Esophagus muscularis mucosa (tissue), 4 donors: ENCODE results near the gene CCDC186. TPM values are rescaled to one million over a fixed set of nuclear protein-coding genes. Genes with fewer than 3 reads are reported as not detected.

Source experiments
- DNase-seq: peaks from one replicate; pipeline ENCODE4 v3.0.0-alpha.2; 2017; ENCODE audit errors: extremely low spot score
- H3K27ac ChIP-seq, 4 donors: fragments of 200-600 bp; sonication (generic); replicated peaks in 1 of 4; 1 replicate in 3 of 4; 2 replicates in 1 of 4; pipeline ENCODE4 v1.5.1; 2016 to 2019; ENCODE audit warnings: mild to moderate bottlenecking in 1 of 4
- H3K27me3 ChIP-seq, 4 donors: fragments of 200-600 bp; sonication (generic); one replicate each; pipeline versions ENCODE4 v1.5.1 to v1.6.0; 2016 to 2019
- H3K36me3 ChIP-seq, 4 donors: fragments of 200-600 bp; sonication (generic); one replicate each; pipeline ENCODE4 v1.5.1; 2016 to 2019
- H3K4me1 ChIP-seq, 4 donors: fragments of 200-600 bp; sonication (generic); one replicate each; pipeline ENCODE4 v1.5.1; 2016 to 2019
- H3K4me3 ChIP-seq, 4 donors: fragments of 200-600 bp; sonication (generic); 1 replicate in 2 of 4; 2 replicates in 2 of 4; pipeline ENCODE4 v1.5.1; 2016 to 2019; ENCODE audit warnings: mild to moderate bottlenecking in 4 of 4, moderate library complexity in 1 of 4
- H3K9me3 ChIP-seq, 4 donors: fragments of 200-600 bp; sonication (generic); 1 replicate in 3 of 4; 2 replicates in 1 of 4; pipeline ENCODE4 v1.5.1; 2016 to 2019
- EP300 ChIP-seq: sonication (generic); formaldehyde crosslinking; IDR thresholded peaks from one replicate; pipeline ENCODE4 v1.6.1; 2017; ENCODE audit warnings: antibody characterized with exemption
- POLR2A ChIP-seq: fragments of 450-650 bp; IDR thresholded peaks from one replicate; pipeline ENCODE4 v1.6.1; 2017; ENCODE audit warnings: antibody characterized with exemption, moderate library complexity, mild to moderate bottlenecking, low read depth
- POLR2AphosphoS5 ChIP-seq, 2 donors: sonication (generic); formaldehyde crosslinking; IDR thresholded peaks; one replicate each; pipeline ENCODE4 v1.6.1; 2017; ENCODE audit warnings: antibody characterized with exemption in 2 of 2
- WGBS: methylation state at CpG from one replicate; pipeline ENCODE4 v1.1.5; 2018; 5-methylcytosine and 5-hydroxymethylcytosine counted together
- intact Hi-C: fragments of 100-400 bp; cut with DNase I; formaldehyde crosslinking; loops from one replicate; pipeline ENCODE4 v1.15.1; 2023
- total RNA-seq, 4 donors: library from RNA; depleted of rRNA; stranded (reverse); fragments of >200 nt; gene quantifications; one replicate each; pipeline versions ENCODE4 v1.1.0 to v1.2.1, GENCODE V29; 2016
- TF ChIP-seq, protein P1 (sequence below), 3 experiments: fragments of 200-600 bp in 2 of 3; fragments of 450-650 bp in 1 of 3; sonication (generic) in 2 of 3; IDR thresholded peaks; one replicate each; pipeline ENCODE4 v1.5.1; 2017 to 2019; ENCODE audit warnings: antibody characterized with exemption in 3 of 3, mild to moderate bottlenecking in 2 of 3, moderate library complexity in 1 of 3

CCDC186 gene
- total RNA-seq, 4 donors from 2014 or later = 13.8 to 25.7 (median 20.9) TPM

GRCh38 chr10:114174695-114175188, 739 bp upstream of the CCDC186 start:
- Histone ChIP-seq H3K27ac (peak overlapping the region; percentile 93 to 96 (median 94)), H3K27me3 (no peaks in the 10 kb centered on the region), H3K36me3 (no peaks in the 10 kb centered on the region), H3K9me3 (no peaks in the 10 kb centered on the region), H3K4me1 (peaks cover 0 to 27% (median 19%) of the 10 kb centered on the region in 4 donors), H3K4me3 (peak overlapping the region; percentile 87 to 99 (median 96))
- TF ChIP-seq POLR2A = no peak
- TF ChIP-seq, protein P1, sequence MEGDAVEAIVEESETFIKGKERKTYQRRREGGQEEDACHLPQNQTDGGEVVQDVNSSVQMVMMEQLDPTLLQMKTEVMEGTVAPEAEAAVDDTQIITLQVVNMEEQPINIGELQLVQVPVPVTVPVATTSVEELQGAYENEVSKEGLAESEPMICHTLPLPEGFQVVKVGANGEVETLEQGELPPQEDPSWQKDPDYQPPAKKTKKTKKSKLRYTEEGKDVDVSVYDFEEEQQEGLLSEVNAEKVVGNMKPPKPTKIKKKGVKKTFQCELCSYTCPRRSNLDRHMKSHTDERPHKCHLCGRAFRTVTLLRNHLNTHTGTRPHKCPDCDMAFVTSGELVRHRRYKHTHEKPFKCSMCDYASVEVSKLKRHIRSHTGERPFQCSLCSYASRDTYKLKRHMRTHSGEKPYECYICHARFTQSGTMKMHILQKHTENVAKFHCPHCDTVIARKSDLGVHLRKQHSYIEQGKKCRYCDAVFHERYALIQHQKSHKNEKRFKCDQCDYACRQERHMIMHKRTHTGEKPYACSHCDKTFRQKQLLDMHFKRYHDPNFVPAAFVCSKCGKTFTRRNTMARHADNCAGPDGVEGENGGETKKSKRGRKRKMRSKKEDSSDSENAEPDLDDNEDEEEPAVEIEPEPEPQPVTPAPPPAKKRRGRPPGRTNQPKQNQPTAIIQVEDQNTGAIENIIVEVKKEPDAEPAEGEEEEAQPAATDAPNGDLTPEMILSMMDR (IDR thresholded peaks at IDR 0.05) = no peak
- no peak for TF ChIP-seq EP300
- TF ChIP-seq POLR2AphosphoS5 (IDR thresholded peaks at IDR 0.05) = peak; percentile 30 to 42
- intact Hi-C loops = loop anchor here (5.0 kb wide), 1 partner anchor 317 kb away; no protein-coding TSS in a partner anchor
- peak; percentile 92 for DNase-seq
- 2% methylated on average over 19 of the region's 19 CpGs for WGBS

DNA sequence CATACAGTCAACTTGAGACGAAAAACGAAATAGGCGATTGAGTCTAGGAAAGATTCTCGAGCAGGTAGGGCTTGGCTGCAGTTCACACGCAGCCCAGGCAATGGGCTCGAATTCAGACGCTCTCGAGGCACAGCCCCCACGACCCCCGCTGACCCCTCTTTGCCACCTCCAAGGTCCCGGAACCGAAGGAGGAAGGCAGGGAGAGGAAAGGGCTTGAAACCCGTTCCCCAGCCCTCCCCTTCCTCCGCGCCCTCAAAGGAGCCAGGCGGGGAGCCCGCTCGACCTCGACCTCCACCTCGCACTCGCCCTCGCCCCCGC, 441 bp downstream of the CCDC186 start:
- Histone ChIP-seq H3K4me1 (peaks cover 0 to 27% (median 19%) of the 10 kb centered on the region in 4 donors), H3K36me3 (no peaks in the 10 kb centered on the region), H3K9me3 (peaks cover 0 to 8% (median 4%) of the 10 kb centered on the region in 4 donors), H3K27ac (peak overlapping the region; percentile 93 to 96 (median 94)), H3K27me3 (no peaks in the 10 kb centered on the region), H3K4me3 (peak overlapping the region; percentile 87 to 99 (median 96))
- under 1% methylated on average over 12 of the region's 23 CpGs for WGBS
- no peak for DNase-seq
- intact Hi-C loops = loop anchor here (5.0 kb wide), 1 partner anchor 316 kb away; no protein-coding TSS in a partner anchor
- TF ChIP-seq, protein P1 (IDR thresholded peaks at IDR 0.05) = no peak
- TF ChIP-seq POLR2AphosphoS5 (IDR thresholded peaks at IDR 0.05) (no peak), POLR2A (no peak), EP300 (no peak)

DNA sequence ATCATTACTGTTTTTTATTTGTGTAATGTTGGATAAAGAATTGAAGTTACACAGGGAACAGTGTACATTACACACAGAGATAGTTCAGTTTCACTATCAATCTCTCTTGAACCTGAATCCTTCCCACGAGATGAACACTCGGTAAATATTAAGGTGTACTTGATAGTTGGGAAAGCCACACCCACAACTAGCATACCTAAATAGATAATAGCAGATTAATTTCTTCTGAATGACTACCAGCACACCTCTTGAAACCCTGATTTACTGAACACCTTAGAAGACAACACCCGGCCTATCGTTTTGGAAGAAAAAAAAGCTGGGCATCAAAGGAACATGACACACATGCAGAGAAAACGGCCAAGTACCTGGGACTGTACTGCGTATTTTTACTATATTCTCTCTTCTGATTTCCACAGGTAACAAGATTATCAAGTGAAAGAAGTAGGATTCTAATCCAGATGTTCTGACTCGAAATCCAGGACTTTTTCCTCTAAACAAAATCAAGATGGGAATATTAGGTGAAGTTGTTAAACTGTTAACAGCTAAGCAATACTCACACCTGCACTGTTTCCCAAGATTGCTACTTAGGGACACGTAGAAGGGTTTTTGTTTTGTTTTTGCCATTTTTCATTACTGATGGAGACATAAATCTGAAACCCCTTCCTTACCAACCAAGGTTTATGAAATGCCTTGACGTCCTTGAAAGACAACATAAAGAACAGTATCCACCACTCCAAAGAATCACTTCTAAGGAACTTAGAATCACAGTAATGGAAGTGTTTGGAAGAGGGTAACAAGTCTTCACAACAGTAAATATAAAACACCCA, 1.0 kb downstream of the CCDC186 start:
- intact Hi-C loops = loop anchor here (5.0 kb wide), 1 partner anchor 316 kb away; no protein-coding TSS in a partner anchor
- Histone ChIP-seq H3K4me1 (peaks cover 0 to 27% (median 19%) of the 10 kb centered on the region in 4 donors), H3K9me3 (peaks cover 0 to 12% (median 6%) of the 10 kb centered on the region in 4 donors), H3K27me3 (no peaks in the 10 kb centered on the region), H3K27ac (peak overlapping the region; percentile 93 to 96 (median 94)), H3K36me3 (no peaks in the 10 kb centered on the region), H3K4me3 (peak overlapping the region; percentile 87 to 99 (median 96))
- DNase-seq = no peak
- TF ChIP-seq, protein P1 (IDR thresholded peaks at IDR 0.05) = no peak
- no peak for TF ChIP-seq EP300
- TF ChIP-seq POLR2AphosphoS5 (IDR thresholded peaks at IDR 0.05) = no peak
- TF ChIP-seq POLR2A = no peak
- WGBS = 26% methylated on average over 9 of the region's 9 CpGs

DNA sequence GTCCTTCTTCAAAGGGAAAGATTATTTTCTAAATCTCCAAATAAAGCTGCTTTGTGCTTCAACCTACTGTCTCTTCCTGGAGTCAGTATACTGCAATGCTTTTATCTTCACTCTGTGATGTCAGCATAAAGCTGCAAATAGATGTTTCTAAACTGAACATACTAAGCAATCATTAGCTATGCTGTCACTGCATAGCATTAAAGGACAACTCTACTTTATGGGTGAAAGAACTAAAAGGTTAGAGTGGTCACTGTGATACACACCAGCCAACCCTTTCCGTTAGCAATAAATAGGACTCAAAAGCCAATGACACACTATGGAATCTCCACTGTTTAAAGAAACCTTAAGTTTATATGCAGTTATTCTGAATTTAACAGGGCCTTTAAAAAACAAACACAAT, 1.8 kb downstream of the CCDC186 start:
- DNase-seq = no peak
- WGBS = 32% methylated on average over 1 of the region's 1 CpG
- Histone ChIP-seq H3K9me3 (peaks cover 0 to 12% (median 6%) of the 10 kb centered on the region in 4 donors), H3K27ac (peak overlapping the region; percentile 93 to 96 (median 94)), H3K4me1 (peaks cover 0 to 27% (median 19%) of the 10 kb centered on the region in 4 donors), H3K27me3 (no peaks in the 10 kb centered on the region), H3K4me3 (peak overlapping the region; percentile 87 to 99 (median 96)), H3K36me3 (no peaks in the 10 kb centered on the region)
- TF ChIP-seq POLR2A (no peak), EP300 (no peak), POLR2AphosphoS5 (IDR thresholded peaks at IDR 0.05) (no peak)
- TF ChIP-seq, protein P1 (IDR thresholded peaks at IDR 0.05) = no peak
- intact Hi-C loops = loop anchor here (5.0 kb wide), 1 partner anchor 315 kb away; no protein-coding TSS in a partner anchor
